Upper lobe of left lung (tissue), 6 donors: ENCODE data around the gene ZBTB8OS. TPM values are rescaled to one million over a fixed set of nuclear protein-coding genes. Genes with fewer than 3 reads are reported as not detected.
A peak's percentile ranks its signal among the peaks of the same experiment; 100 is the strongest.

Source experiments
- ATAC-seq, 2 donors: fragments of 200-7000 bp; cut with Tn5 transposase; one replicate each; pipeline ENCODE4 v1.9.1; 2022; ENCODE audit warnings: mild to moderate bottlenecking in 2 of 2, moderate library complexity in 2 of 2; ENCODE audit not compliant: low FRiP score in 2 of 2
- DNase-seq, 2 donors: peaks; one replicate each; pipeline ENCODE4 v3.0.0-alpha.2; 2019 to 2020
- H3K27ac ChIP-seq, 4 donors: fragments of 200-600 bp; sonication (generic); one replicate each; pipeline ENCODE4 v1.5.1; 2016 to 2019
- H3K27me3 ChIP-seq, 4 donors: fragments of 200-600 bp; sonication (generic); one replicate each; pipeline ENCODE4 v1.5.1; 2017 to 2019
- H3K36me3 ChIP-seq, 4 donors: fragments of 200-600 bp; sonication (generic); one replicate each; pipeline ENCODE4 v1.5.1; 2016 to 2019
- H3K4me1 ChIP-seq, 4 donors: fragments of 200-600 bp; sonication (generic); one replicate each; pipeline ENCODE4 v1.5.1; 2018 to 2019
- H3K4me3 ChIP-seq, 4 donors: fragments of 200-600 bp; sonication (generic); one replicate each; pipeline ENCODE4 v1.5.1; 2017 to 2019; ENCODE audit warnings: mild to moderate bottlenecking in 2 of 4, moderate library complexity in 1 of 4
- H3K9me3 ChIP-seq, 4 donors: fragments of 200-600 bp; sonication (generic); one replicate each; pipeline ENCODE4 v1.5.1; 2018 to 2019
- EP300 ChIP-seq, 4 donors: sonication (generic); formaldehyde crosslinking; IDR thresholded peaks; one replicate each; pipeline ENCODE4 v1.5.1; 2017; ENCODE audit warnings: antibody characterized with exemption in 4 of 4, control low read depth in 2 of 4
- POLR2A ChIP-seq, 4 donors: fragments of 450-650 bp; IDR thresholded peaks; one replicate each; pipeline ENCODE4 v1.5.1; 2016 to 2017; ENCODE audit warnings: antibody characterized with exemption in 4 of 4, mild to moderate bottlenecking in 2 of 4
- POLR2AphosphoS5 ChIP-seq, 2 donors: sonication (generic); formaldehyde crosslinking; IDR thresholded peaks; one replicate each; pipeline ENCODE4 v1.5.1; 2017; ENCODE audit warnings: antibody characterized with exemption in 2 of 2
- WGBS, 2 donors: methylation state at CpG; one replicate each; pipeline ENCODE4 v1.1.5; 2017 to 2018; 5-methylcytosine and 5-hydroxymethylcytosine counted together
- total RNA-seq, 6 donors: library from RNA; depleted of rRNA in 4 of 6; stranded (reverse); fragments of >200 nt in 4 of 6; gene quantifications; one replicate each; pipeline versions ENCODE4 v1.1.0 to v1.2.1, GENCODE V29; 2016 to 2021
- TF ChIP-seq, protein P1 (sequence below), 6 experiments: fragments of 450-650 bp in 4 of 6; fragments of 200-600 bp in 2 of 6; sonication (generic) in 2 of 6; IDR thresholded peaks; one replicate each; pipeline ENCODE4 v1.5.1; 2016 to 2019; ENCODE audit warnings: antibody characterized with exemption in 6 of 6
- donor health status: DM: no; HTN: no; CAD: no; lungs with moderate emphysema.
- donor health status: DM: no; HTN: yes; CAD: no; lungs with severe emphysema.

Gene ZBTB8OS
- total RNA-seq, 6 donors from 2014 or later = 24.4 to 43.9 (median 37.3) TPM

DNA sequence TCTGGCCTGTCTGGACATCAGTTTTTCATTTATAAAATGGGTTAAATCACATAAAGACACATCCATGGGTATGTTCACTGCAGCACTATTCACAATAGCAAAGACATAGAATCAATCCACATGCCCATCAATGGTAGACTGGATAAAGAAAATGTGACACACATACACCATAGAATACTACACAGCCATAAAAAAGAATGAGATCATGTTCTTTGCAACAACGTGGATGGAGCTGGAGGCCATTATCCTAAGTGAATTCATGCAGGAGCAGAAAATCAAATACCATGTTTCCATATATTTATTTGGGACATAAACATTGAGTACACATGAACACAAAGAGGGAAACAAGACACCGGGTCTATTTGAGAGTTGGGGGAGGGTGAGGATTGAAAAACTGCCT, 28.1 kb downstream of the ZBTB8OS start:
- TF ChIP-seq POLR2AphosphoS5 (IDR thresholded peaks at IDR 0.05) (no peak), EP300 (IDR thresholded peaks at IDR 0.05) (no peak), POLR2A (IDR thresholded peaks at IDR 0.05) (no peak)
- TF ChIP-seq, protein P1, sequence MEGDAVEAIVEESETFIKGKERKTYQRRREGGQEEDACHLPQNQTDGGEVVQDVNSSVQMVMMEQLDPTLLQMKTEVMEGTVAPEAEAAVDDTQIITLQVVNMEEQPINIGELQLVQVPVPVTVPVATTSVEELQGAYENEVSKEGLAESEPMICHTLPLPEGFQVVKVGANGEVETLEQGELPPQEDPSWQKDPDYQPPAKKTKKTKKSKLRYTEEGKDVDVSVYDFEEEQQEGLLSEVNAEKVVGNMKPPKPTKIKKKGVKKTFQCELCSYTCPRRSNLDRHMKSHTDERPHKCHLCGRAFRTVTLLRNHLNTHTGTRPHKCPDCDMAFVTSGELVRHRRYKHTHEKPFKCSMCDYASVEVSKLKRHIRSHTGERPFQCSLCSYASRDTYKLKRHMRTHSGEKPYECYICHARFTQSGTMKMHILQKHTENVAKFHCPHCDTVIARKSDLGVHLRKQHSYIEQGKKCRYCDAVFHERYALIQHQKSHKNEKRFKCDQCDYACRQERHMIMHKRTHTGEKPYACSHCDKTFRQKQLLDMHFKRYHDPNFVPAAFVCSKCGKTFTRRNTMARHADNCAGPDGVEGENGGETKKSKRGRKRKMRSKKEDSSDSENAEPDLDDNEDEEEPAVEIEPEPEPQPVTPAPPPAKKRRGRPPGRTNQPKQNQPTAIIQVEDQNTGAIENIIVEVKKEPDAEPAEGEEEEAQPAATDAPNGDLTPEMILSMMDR (IDR thresholded peaks at IDR 0.05) = no peak
- no peak for ATAC-seq
- no peaks in the 10 kb centered on the region for H3K9me3 ChIP-seq
- H3K36me3 ChIP-seq = peaks cover 0 to 15% (median 7%) of the 10 kb centered on the region in 4 donors
- 95 to 96% methylated on average over 2 of the region's 2 CpGs for WGBS, 2 donors
- no peak overlapping the region for H3K4me3 ChIP-seq
- no peaks in the 10 kb centered on the region for H3K4me1 ChIP-seq
- H3K27me3 ChIP-seq = no peaks in the 10 kb centered on the region
- DNase-seq = no peak
- H3K27ac ChIP-seq = no peak overlapping the region

DNA sequence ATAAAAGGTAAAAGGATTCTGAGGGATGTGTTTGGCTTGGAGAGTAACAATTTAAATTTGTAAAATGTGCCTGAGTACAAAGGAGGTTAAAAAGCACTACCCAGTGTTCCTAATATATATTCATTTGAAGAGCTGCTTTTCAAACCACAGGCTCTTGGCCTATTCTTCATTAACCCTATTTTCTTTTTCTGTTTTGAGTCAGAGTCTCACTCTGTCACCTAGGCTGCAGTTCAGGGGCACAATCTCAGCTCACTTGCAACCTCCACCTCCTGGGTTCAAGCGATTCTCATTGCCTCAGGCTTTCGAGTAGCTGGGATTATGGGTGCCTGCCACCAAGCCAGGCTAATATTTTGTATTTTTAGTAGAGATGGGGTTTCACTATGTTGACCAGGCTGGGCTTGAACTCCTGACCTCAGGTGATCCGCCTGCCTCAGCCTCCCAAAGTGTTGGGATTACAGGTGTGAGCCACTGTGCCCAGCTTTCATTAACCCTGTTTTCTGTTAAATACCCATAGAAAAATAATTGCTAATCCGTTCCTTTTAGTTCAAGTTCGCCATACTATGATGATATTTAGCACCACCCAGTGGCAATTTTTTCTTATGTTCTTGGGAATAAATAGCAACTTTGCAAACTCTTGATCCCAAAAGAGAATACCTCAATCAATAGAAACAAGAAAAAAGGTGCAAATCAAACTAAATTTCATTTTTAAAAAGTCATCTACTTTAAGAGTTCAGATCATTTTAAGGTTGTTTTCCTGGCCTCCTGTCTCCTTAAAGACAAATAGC, 30.5 kb downstream of the ZBTB8OS start:
- no peak for TF ChIP-seq POLR2A (IDR thresholded peaks at IDR 0.05)
- TF ChIP-seq, protein P1 (IDR thresholded peaks at IDR 0.05) = peak in 1 of 6 experiments; percentile 13
- Histone ChIP-seq H3K27me3 (no peaks in the 10 kb centered on the region), H3K27ac (no peak overlapping the region), H3K36me3 (peaks cover 0 to 7% (median 5%) of the 10 kb centered on the region in 4 donors), H3K9me3 (no peaks in the 10 kb centered on the region), H3K4me3 (no peak overlapping the region), H3K4me1 (no peaks in the 10 kb centered on the region)
- WGBS, 2 donors = 67 to 69% methylated on average over 5 of the region's 5 CpGs
- ATAC-seq (no peak), DNase-seq (no peak)

DNA sequence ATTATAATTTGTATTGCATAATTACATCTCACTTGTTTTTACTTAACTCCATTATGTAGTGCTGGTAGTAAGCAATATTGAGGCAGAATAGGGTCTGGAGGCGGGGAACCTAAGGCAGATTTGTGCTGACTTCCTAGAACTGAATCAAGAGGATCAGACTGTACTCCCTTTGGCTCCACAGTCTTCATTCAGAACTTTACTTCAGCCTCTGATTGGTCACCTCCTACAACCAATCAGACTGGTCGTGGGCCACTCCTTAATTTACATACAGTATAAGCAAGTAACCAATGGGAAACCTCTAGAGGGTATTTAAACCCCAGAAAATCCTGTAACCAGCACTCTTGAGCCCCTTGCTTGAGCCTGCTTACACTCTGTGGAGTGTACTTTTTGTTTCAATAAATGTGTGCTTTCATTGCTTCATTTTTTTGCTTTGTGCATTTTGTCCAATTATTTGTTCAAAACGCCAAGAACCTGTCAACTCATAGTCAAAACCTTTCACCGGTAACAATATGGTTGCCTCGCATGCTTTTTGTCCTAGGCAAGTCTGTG, 31.6 kb downstream of the ZBTB8OS start:
- Histone ChIP-seq H3K9me3 (no peaks in the 10 kb centered on the region), H3K4me3 (no peak overlapping the region), H3K4me1 (no peaks in the 10 kb centered on the region), H3K27me3 (no peaks in the 10 kb centered on the region), H3K27ac (no peak overlapping the region), H3K36me3 (peaks cover 0 to 7% (median 1%) of the 10 kb centered on the region in 4 donors)
- DNase-seq (no peak), ATAC-seq (no peak)
- no peak for TF ChIP-seq POLR2AphosphoS5 (IDR thresholded peaks at IDR 0.05)
- TF ChIP-seq, protein P1 (IDR thresholded peaks at IDR 0.05) = no peak
- TF ChIP-seq EP300 (IDR thresholded peaks at IDR 0.05) = no peak
- TF ChIP-seq POLR2A (IDR thresholded peaks at IDR 0.05) = no peak
- WGBS, 2 donors = 98% methylated on average over 5 of the region's 5 CpGs

DNA sequence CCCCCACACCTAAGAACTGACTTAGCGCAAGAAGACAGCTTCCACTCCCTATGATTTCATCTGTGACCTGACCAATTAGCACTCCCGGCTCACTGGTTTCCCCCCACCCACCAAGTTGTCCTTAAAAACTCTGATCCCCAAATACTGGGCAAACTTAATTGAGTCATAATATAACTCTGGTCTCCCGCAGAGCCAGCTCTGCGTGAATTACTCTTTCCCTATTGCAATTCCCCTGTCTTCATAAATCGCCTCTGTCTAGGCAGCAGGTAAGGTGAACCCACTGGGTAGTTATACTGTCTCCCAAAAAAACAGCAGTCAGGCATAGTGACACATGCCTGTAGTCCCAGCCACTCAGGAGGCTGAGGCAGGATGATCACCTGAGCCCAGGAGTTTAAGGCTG, 36.9 kb downstream of the ZBTB8OS start:
- Histone ChIP-seq H3K9me3 (no peaks in the 10 kb centered on the region), H3K27me3 (no peaks in the 10 kb centered on the region), H3K4me1 (peaks cover 4 to 10% (median 7%) of the 10 kb centered on the region in 4 donors), H3K27ac (no peak overlapping the region), H3K4me3 (no peak overlapping the region), H3K36me3 (no peaks in the 10 kb centered on the region)
- WGBS, 2 donors = 87 to 97% methylated on average over 5 of the region's 5 CpGs
- no peak for TF ChIP-seq POLR2AphosphoS5 (IDR thresholded peaks at IDR 0.05)
- no peak for TF ChIP-seq EP300 (IDR thresholded peaks at IDR 0.05)
- DNase-seq (no peak), ATAC-seq (no peak)

DNA sequence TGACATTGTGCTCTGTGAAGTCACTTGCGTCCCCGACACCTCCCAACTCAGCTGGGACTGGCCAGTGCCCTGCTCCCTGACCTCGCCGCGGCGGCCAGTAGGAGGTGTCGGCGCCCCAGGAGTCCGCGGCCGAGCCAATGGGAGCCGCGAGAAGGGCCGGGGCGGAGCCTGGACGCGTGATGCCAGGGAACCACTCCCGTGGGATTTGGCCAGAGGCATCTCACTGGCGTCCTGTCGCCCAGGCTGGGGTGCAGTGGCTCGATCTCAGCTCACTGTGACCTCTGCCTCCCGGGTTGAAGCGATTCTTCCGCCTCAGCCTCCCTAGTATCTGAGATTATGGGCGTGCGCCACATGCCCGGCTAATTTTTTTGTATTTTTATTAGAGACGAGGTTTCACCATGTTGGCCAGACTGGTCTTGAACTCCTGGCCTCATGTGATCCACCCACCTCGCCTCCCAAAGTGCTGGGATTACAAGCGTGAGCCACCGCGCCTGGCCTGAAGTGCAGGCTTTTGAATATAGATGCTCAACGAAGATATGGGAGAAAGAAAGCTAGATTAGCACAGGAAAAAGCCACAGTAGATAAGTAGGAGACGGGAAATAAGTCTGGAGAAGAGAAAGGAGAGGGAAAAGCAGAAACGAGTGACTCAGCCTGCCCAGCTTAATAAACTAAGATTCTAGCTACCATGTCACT, 38.0 kb downstream of the ZBTB8OS start:
- TF ChIP-seq POLR2A (IDR thresholded peaks at IDR 0.05) (peak in 3 of 4 donors; percentile 7 to 73 (median 49)), POLR2AphosphoS5 (IDR thresholded peaks at IDR 0.05) (peak in 1 of 2 donors; percentile 81), EP300 (IDR thresholded peaks at IDR 0.05) (no peak)
- TF ChIP-seq, protein P1 (IDR thresholded peaks at IDR 0.05) = peak in 5 of 6 experiments; percentile 30 to 67 (median 55)
- H3K4me3 ChIP-seq = peak overlapping the region; percentile 10 to 54 (median 45)
- H3K4me1 ChIP-seq = peaks cover 4 to 10% (median 7%) of the 10 kb centered on the region in 4 donors
- DNase-seq = peak; percentile 95 to 97
- WGBS, 2 donors = 12 to 16% methylated on average over 11 to 30 of the region's 35 CpGs
- H3K9me3 ChIP-seq = no peaks in the 10 kb centered on the region
- peak overlapping the region in 3 of 4 donors; percentile 1 to 49 (median 13) for H3K27ac ChIP-seq
- H3K27me3 ChIP-seq = no peaks in the 10 kb centered on the region
- no peaks in the 10 kb centered on the region for H3K36me3 ChIP-seq
- ATAC-seq = peak; percentile 100
